K562 (cell line): Measurements from ENCODE around the gene TKT. TPM values are rescaled to one million over a fixed set of nuclear protein-coding genes. Genes with fewer than 3 reads are reported as not detected.

ENCODE experiments used
- CBX1 ChIP-seq: sonication (generic); IDR thresholded peaks from 2 replicates; pipeline ENCODE4 v1.6.1; 2016; ENCODE audit warnings: antibody characterized with exemption, low read depth, mild to moderate bottlenecking
- GABPB2 ChIP-seq: fragments of 250-450 bp; sonication (Bioruptor Pico); conservative IDR thresholded peaks from 2 replicates; pipeline ENCODE4 v1.5.1; 2021; ENCODE audit warnings: mild to moderate bottlenecking
- HNRNPK ChIP-seq: fragments of 200-400 bp; formaldehyde crosslinking; IDR thresholded peaks from one replicate; pipeline ENCODE4 v1.6.1; 2018; ENCODE audit warnings: mild to moderate bottlenecking, low read depth, low read length; ENCODE audit not compliant: poor library complexity, severe bottlenecking
- HNRNPUL1 ChIP-seq: fragments of 200-400 bp; formaldehyde crosslinking; IDR thresholded peaks from 2 replicates; pipeline ENCODE4 v1.6.1; 2017; ENCODE audit warnings: low read length
- MIER1 ChIP-seq: fragments of 450-650 bp; IDR thresholded peaks from 2 replicates; pipeline ENCODE4 v1.6.1; 2016; ENCODE audit warnings: antibody characterized with exemption, mild to moderate bottlenecking, low read depth
- RBM39 ChIP-seq: fragments of 200-400 bp; formaldehyde crosslinking; optimal IDR thresholded peaks from 2 replicates; pipeline ENCODE3; 2018; ENCODE audit warnings: low read depth, low read length
- RCOR1 ChIP-seq, 2 experiments: IDR thresholded peaks; 2 replicates each; pipeline ENCODE4 v1.6.1; 2012; ENCODE audit warnings: low read depth in 2 of 2, low read length in 2 of 2, borderline replicate concordance in 1 of 2, improper control_type of control experiment in 1 of 2
- SPI1 ChIP-seq: IDR thresholded peaks from 2 replicates; pipeline ENCODE4 v1.6.1; 2011; ENCODE audit warnings: low read depth, low read length, control low read depth, borderline replicate concordance
- ZNF384 ChIP-seq: IDR thresholded peaks from 2 replicates; pipeline ENCODE4 v1.6.1; 2012; ENCODE audit warnings: low read depth, low read length, improper control_type of control experiment
- polyA plus RNA-seq, 8 experiments: library from polyadenylated mRNA; depleted of rRNA in 4 of 8; stranded (reverse) in 5 of 8; unstranded in 3 of 8; fragments of >200 nt; fragmentation: Nextera tagmentation in 2 of 8; fragmentation: Illumina TruSeq in 1 of 8; extraction: Ambion mirVana in 2 of 8; extraction: Trizol in 1 of 8; gene quantifications; 2 replicates each; pipeline versions ENCODE4 v1.2.1 to v1.2.3, GENCODE V29; 2011 to 2014; ENCODE audit warnings: inconsistent platforms in 1 of 8, missing spikeins in 1 of 8
- total RNA-seq, 7 experiments: library from RNA; depleted of rRNA in 6 of 7; stranded (reverse); fragments of >200 nt in 6 of 7; fragmentation: Illumina TruSeq in 2 of 7; extraction: Trizol in 2 of 7; gene quantifications; 2 replicates each; pipeline versions ENCODE4 v1.2.1 to v1.2.3, GENCODE V29; 2011 to 2021; ENCODE audit warnings: low replicate concordance in 1 of 7
- TF ChIP-seq, protein P1 (sequence below): IDR thresholded peaks from 2 replicates; pipeline ENCODE4 v1.6.1; 2011; ENCODE audit not compliant: insufficient read length; ENCODE audit errors: extremely low read depth
- TF ChIP-seq, protein P2 (sequence below): IDR thresholded peaks from 3 replicates; pipeline ENCODE4 v1.6.1; 2011; ENCODE audit warnings: borderline replicate concordance, mild to moderate bottlenecking, moderate library complexity; ENCODE audit not compliant: insufficient read length; ENCODE audit errors: extremely low read depth
- TF ChIP-seq, protein P3 (sequence below), 3 experiments: fragments of 200-800 bp in 1 of 3; fragments of 250-450 bp in 1 of 3; fragments of 450-650 bp in 1 of 3; sonication (Bioruptor Pico) in 1 of 3; sonication (Bioruptor generic) in 1 of 3; formaldehyde crosslinking in 1 of 3; IDR thresholded peaks; 2 replicates each; pipeline versions ENCODE4 v1.6.1 to v1.8.0; 2016 to 2022; ENCODE audit warnings: mild to moderate bottlenecking in 2 of 3, missing genetic modification characterization in 2 of 3, missing compliant biosample characterization in 1 of 3, moderate library complexity in 1 of 3
- TF ChIP-seq, protein P4 (sequence below), 2 experiments: IDR thresholded peaks; 2 replicates each; pipeline ENCODE4 v1.6.1; 2011; ENCODE audit warnings: borderline replicate concordance in 1 of 2, control low read depth in 1 of 2, low read depth in 1 of 2, low read length in 1 of 2, mild to moderate bottlenecking in 1 of 2, mixed read lengths in 1 of 2, moderate library complexity in 1 of 2; ENCODE audit not compliant: insufficient read depth in 1 of 2, insufficient read length in 1 of 2, poor library complexity in 1 of 2, severe bottlenecking in 1 of 2; ENCODE audit errors: extremely low read depth in 1 of 2
- TF ChIP-seq, protein P5 (sequence below): fragments of 450-650 bp; formaldehyde crosslinking; IDR thresholded peaks from 2 replicates; pipeline ENCODE4 v1.4.0; 2022; ENCODE audit warnings: mild to moderate bottlenecking, moderate library complexity

The TKT gene
- total and polyA plus RNA-seq, 9 of the 15 experiments (the other 6 are each of a cell fraction or from before 2014, with no cell fraction given) = 58.1 to 401 (median 187) TPM

DNA sequence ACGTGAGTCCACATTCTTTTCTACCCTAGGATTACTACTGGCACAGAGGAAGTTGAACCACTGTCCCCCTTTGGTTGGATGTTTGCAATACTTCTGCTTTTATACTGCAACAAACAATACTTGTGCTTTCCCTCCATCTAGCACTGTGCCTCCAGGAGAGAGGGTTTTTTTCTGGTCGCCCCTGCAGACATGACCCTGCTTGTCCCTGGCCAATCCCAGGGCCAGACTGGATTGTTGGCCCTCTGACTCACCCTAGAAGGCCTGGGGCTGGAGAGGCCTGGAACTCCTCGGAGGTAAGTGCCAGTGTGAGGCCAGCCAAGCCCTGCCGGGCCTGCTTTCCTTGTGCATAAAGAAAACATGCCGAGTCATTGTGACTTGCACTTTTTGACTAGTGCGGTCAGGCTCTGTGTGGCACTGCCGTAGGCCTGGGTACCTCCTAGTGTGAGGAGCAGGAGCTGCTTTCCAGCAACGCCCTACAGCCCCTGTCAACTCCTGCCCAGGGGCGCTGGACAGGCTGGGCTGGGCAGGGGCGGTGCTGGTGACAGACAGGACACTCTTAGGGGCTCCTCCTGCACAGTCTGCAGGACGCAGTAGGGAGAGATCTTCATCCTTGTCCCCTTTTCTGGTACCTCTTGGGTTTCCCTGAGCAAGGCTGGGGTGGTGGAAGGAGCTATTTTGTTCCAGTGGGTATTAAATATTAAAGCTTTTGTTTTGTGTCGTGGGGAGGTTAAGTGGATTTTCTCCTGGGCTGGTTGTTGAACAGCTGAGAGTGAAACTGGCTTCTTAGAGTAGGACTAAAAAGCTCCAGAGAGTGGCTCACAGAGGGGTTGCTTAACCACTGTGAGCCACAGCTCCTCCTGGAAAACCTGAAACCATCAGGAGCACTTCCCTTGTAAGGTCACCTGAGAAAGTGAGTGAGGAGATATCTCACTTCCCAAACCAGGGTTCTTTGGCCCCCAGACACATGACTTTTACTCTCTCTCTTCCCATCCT is 14.4 kb upstream of the TKT start (continued):
- TF ChIP-seq, protein P1, sequence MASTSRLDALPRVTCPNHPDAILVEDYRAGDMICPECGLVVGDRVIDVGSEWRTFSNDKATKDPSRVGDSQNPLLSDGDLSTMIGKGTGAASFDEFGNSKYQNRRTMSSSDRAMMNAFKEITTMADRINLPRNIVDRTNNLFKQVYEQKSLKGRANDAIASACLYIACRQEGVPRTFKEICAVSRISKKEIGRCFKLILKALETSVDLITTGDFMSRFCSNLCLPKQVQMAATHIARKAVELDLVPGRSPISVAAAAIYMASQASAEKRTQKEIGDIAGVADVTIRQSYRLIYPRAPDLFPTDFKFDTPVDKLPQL = no peak
- TF ChIP-seq, protein P2, sequence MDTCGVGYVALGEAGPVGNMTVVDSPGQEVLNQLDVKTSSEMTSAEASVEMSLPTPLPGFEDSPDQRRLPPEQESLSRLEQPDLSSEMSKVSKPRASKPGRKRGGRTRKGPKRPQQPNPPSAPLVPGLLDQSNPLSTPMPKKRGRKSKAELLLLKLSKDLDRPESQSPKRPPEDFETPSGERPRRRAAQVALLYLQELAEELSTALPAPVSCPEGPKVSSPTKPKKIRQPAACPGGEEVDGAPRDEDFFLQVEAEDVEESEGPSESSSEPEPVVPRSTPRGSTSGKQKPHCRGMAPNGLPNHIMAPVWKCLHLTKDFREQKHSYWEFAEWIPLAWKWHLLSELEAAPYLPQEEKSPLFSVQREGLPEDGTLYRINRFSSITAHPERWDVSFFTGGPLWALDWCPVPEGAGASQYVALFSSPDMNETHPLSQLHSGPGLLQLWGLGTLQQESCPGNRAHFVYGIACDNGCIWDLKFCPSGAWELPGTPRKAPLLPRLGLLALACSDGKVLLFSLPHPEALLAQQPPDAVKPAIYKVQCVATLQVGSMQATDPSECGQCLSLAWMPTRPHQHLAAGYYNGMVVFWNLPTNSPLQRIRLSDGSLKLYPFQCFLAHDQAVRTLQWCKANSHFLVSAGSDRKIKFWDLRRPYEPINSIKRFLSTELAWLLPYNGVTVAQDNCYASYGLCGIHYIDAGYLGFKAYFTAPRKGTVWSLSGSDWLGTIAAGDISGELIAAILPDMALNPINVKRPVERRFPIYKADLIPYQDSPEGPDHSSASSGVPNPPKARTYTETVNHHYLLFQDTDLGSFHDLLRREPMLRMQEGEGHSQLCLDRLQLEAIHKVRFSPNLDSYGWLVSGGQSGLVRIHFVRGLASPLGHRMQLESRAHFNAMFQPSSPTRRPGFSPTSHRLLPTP = no peak
- no peak for TF ChIP-seq MIER1
- peak; percentile 38; the same call in 1 of the 2 replicates for TF ChIP-seq CBX1
- TF ChIP-seq, protein P3, sequence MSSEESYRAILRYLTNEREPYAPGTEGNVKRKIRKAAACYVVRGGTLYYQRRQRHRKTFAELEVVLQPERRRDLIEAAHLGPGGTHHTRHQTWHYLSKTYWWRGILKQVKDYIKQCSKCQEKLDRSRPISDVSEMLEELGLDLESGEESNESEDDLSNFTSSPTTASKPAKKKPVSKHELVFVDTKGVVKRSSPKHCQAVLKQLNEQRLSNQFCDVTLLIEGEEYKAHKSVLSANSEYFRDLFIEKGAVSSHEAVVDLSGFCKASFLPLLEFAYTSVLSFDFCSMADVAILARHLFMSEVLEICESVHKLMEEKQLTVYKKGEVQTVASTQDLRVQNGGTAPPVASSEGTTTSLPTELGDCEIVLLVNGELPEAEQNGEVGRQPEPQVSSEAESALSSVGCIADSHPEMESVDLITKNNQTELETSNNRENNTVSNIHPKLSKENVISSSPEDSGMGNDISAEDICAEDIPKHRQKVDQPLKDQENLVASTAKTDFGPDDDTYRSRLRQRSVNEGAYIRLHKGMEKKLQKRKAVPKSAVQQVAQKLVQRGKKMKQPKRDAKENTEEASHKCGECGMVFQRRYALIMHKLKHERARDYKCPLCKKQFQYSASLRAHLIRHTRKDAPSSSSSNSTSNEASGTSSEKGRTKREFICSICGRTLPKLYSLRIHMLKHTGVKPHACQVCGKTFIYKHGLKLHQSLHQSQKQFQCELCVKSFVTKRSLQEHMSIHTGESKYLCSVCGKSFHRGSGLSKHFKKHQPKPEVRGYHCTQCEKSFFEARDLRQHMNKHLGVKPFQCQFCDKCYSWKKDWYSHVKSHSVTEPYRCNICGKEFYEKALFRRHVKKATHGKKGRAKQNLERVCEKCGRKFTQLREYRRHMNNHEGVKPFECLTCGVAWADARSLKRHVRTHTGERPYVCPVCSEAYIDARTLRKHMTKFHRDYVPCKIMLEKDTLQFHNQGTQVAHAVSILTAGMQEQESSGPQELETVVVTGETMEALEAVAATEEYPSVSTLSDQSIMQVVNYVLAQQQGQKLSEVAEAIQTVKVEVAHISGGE (CRISPR knock-in tag; IDR thresholded peaks at IDR 0.05) = peak in 1 of 3 experiments; percentile 76; a peak in 2 of 6 replicates
- TF ChIP-seq RBM39 = no peak
- 0 out of 2 replicates have a peak, but pooled peaks have one; percentile 10 for TF ChIP-seq SPI1
- TF ChIP-seq GABPB2 = no peak
- TF ChIP-seq ZNF384 = 0 out of 2 replicates have a peak, but pooled peaks have one; percentile 34
- TF ChIP-seq, protein P4, sequence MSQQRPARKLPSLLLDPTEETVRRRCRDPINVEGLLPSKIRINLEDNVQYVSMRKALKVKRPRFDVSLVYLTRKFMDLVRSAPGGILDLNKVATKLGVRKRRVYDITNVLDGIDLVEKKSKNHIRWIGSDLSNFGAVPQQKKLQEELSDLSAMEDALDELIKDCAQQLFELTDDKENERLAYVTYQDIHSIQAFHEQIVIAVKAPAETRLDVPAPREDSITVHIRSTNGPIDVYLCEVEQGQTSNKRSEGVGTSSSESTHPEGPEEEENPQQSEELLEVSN (IDR thresholded peaks at IDR 0.05; ENCODE audit: borderline replicate concordance in 1 of 2, extremely low read depth in 1 of 2, insufficient read depth in 1 of 2, insufficient read length in 1 of 2, low read depth in 1 of 2, low read length in 1 of 2, poor library complexity in 1 of 2, severe bottlenecking in 1 of 2) = peak in 1 of 2 experiments; percentile 46
- TF ChIP-seq HNRNPK = no peak
- no peak for TF ChIP-seq HNRNPUL1
- TF ChIP-seq RCOR1 (IDR thresholded peaks at IDR 0.05; ENCODE audit: borderline replicate concordance in 1 of 2, low read depth in 2 of 2, low read length in 2 of 2) = peak in 1 of 2 experiments; percentile 42; a peak in 1 of 4 replicates
- TF ChIP-seq, protein P5, sequence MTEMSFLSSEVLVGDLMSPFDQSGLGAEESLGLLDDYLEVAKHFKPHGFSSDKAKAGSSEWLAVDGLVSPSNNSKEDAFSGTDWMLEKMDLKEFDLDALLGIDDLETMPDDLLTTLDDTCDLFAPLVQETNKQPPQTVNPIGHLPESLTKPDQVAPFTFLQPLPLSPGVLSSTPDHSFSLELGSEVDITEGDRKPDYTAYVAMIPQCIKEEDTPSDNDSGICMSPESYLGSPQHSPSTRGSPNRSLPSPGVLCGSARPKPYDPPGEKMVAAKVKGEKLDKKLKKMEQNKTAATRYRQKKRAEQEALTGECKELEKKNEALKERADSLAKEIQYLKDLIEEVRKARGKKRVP (CRISPR knock-in tag) = peak; percentile 48; the same call in 1 of the 2 replicates
